ENCODE data around the gene RPS6KA3. TPM values are rescaled to one million over a fixed set of nuclear protein-coding genes. Genes with fewer than 3 reads are reported as not detected.

Gene RPS6KA3
- 34.8 TPM for total RNA-seq
- long read RNA-seq, full-length matches to known transcripts = 19 of 29 reads
- long read RNA-seq, partial matches to known transcripts = 0 of 29 reads
- long read RNA-seq, other reads (novel, unspliced or antisense) = 10 of 29 reads

DNA sequence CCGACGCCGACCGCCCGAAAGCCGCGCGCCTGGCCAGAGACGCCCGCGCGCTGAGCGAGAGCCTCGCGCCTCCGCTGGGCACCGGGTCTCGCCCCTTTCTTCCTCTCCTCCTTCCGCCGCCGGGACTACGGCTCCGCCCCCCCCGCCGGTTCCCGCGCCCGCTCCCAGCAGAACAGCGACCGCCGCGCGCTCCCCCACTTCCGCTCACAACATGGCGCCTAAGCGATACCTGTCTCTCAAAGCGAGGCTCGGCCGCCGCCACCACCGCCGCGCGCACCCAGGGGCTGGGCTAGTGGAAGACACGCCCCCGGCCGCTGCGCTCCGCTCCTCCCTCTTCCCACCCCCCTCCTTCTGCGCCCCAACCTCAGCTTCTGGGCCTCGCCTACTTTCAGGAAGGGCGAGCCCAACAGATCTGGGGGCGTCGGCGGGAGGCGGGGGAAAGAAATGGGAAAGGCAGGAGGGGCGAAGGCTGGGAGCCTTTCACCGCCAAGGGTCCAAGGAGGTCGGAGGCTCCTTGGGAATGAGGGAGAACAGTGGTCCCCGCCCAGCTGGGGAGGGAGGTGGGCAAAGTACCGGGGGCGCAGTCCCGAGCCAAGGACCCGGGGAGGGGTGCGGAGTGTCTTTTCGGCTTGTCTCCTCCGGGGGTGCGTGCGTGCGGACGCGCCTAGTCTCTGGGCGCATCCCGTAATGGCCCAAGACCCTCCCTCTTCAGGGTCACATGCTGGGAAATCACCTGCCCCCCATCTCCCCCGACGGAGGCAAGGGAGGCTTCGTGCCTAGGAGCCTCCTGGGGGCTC lies at the start of gene RPS6KA3:
Gene RPS6KA3 (minus strand): TSS at position 100 of the 797 bp plus-strand sequence. CDS start 277 bp downstream, outside the sequence.
- ATAC-seq = peak; percentile 96
- intact Hi-C loops (cut with DNase I) = loop anchor here (5.0 kb wide), 2 partner anchors 50 to 125 kb away; partner anchors contain the start of gene EIF1AX
- DNase-seq (ENCODE audit: missing footprints) = peak; percentile 97

DNA sequence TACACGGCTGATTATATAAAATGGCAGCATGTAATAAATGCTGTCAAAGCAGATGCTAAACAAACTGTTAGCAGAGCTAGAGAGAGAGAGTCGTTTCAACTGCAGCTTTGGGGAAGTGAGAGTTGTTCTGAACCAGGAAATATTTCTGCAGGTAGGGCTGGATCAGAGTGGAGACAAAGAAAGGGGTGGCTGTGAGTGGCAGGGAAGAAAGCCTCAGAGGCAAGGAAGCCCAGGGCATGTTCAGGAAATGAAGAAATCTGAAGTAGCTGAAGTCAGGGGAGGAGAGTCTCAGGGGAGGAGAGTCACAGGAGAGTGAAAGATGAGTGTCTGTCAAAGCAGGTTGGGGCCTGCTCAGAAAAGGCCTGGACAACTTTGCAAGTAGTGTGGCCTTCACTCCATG lies 48.4 kb upstream of the RPS6KA3 start:
- ATAC-seq = no peak
- no peak for DNase-seq (ENCODE audit: missing footprints)
- intact Hi-C loops (cut with DNase I) = no loop called here

DNA sequence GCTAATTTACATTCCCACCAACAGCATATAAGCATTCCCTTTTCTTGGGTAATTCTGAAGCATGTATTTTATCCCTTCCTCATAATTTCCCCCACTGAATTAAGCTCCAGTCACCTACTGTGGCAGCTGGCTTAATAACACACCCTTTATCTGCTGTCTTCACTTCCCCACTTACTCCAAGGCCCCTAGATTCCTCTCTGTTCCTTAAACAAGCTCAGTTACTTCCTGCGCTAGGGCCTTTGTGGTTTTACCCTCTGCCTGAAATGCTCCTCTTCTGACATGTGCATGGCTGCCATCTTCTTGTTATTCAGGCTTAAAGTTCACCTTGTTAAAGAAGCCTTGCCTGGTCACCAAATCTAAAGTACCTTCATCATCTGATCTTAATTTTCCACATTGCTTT lies 47.2 kb upstream of the RPS6KA3 start:
- intact Hi-C loops (cut with DNase I) = no loop called here
- DNase-seq (ENCODE audit: missing footprints) (no peak), ATAC-seq (no peak)

DNA sequence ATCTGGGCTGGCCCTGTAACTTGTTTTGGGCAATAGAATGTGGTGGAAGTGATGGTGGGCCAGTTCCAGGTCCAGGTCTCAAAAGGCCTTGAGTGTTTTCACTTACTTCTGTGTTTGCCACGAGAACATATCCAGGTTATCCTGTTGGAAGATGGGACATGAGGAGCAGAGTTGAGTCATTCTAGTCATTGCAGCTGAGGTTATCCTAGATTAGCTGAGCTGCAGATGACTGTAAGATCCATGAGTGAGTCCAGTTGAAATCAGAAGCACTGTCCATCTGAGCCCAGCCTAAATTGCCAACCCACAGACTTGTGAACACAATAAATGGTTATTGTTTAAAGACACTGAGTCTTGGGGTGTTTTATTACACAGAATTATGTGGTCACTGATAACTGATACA lies 45.3 kb upstream of the RPS6KA3 start:
- intact Hi-C loops (cut with DNase I) = no loop called here
- ATAC-seq = no peak
- DNase-seq (ENCODE audit: missing footprints) = no peak

DNA sequence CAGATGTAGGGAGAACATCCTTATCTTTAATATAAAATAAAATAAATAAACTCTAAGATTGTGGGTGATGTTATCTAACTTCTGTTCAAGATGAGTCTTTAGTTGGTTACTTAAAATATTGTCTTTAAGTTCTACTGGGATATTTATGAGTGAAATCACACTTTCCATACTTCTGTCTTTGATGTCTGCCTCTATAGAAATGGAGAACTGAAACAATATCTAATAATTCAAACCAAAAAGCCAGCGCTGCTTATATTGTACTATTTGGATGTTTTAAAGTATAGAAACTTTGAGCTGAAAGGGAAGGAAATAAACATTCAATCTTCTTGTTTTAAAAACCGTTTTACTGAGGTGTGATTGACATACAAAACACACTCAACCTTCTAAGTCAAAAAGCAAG lies 44.8 kb upstream of the RPS6KA3 start:
- no peak for DNase-seq (ENCODE audit: missing footprints)
- intact Hi-C loops (cut with DNase I) = no loop called here
- no peak for ATAC-seq

DNA sequence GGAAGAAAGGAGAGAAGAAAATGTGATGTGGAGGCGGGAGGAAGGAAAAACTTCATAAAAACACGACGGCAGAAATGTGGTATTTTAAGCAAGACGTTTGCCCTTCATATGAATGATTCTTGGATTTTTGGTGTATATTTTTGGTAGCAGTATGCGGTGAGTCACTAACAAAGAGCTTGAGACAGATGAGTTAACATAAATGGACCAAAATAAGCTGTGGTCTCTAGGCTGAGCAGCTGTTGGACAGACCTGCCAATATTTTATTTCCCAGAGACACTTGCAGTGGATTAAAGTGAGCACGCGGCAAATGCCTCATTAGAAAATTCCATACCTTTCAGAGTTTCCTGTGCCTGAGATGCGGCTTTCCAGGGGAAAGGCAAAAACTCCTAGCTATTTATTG lies 43.1 kb upstream of the RPS6KA3 start:
- intact Hi-C loops (cut with DNase I) = no loop called here
- DNase-seq (ENCODE audit: missing footprints) = no peak
- ATAC-seq = no peak

DNA sequence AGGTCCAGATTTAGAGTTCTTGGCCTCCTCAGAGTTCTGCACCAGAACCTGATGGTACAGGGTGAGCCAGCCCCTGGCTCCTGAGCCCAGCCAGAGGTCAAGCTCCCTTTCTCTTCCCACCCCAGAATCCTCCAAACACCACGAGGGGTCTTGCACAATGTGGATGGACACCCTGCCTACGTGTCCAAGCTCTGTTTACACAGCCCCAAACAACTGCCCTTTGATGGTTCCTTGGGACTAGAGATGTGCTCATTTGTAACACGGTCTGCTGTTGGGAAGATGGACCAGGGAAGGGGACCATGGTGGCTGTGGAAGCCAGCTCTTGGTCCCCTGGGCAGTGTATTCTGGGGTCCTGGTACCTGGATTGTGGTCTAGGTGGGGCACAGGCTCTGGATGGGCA lies 40.0 kb upstream of the RPS6KA3 start:
- intact Hi-C loops (cut with DNase I) = no loop called here

DNA sequence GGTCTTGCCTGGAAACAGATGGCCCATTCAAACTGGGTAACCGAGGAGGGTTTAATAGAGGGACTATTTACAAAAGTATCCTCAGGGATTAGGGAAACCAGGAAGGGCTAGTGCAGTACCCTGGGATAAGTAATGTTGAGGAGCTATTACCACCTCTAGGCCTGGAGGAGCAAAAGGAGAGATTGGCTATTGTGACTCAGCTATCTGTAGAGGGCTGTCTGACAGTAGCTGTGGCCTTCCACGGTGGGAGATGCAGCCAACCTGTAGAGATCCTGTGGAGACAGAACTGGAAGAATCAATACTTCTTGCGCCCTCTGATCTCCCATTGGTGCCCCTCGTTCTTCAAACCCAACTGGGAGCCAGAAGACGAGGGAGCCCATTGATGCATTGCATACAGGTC lies 34.1 kb upstream of the RPS6KA3 start:
- DNase-seq (ENCODE audit: missing footprints) (no peak), ATAC-seq (no peak)
- intact Hi-C loops (cut with DNase I) = no loop called here

More for the DNA sequence above, 40.0 kb upstream of the RPS6KA3 start:
- ATAC-seq = no peak
- DNase-seq (ENCODE audit: missing footprints) = no peak

DNA sequence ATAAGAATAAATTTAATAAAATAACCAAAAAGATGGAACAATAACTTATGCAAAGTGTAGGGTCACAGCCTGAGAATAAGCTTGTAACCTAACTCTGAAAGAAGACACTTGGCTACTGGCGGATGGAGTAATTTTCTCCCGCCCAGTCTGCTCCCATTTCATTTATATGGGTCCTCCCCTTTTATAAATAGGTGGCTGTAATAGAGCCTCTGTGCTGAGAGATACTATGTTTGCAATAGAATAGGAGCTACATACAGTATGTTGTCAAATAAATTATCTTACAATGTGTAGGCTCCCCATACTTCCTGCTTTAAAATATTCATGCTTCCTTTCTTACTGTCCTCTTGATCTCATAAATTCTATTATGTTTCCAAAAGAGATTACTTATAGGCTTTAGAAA lies 28.2 kb upstream of the RPS6KA3 start:
- ATAC-seq (no peak), DNase-seq (ENCODE audit: missing footprints) (no peak)
- intact Hi-C loops (cut with DNase I) = no loop called here

DNA sequence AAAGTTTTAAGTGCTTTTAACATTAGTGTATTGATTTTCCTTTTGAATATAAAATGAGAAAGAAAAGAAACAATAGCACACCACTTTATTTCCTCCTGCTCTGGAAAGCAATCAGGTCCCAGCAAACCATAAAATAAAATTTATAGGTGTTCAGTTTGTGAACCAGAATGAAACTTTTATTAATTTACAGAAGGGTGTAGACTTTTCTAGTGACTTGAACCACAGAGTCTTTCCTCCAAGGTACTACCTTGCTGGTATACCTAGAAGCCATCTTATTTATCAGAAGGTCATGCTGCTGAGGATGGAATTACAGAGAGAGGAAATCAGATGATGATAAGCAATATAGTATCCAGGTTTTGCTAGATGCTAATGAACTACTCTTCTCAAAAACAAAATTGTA lies 27.6 kb upstream of the RPS6KA3 start:
- intact Hi-C loops (cut with DNase I) = no loop called here
- ATAC-seq (no peak), DNase-seq (ENCODE audit: missing footprints) (no peak)

DNA sequence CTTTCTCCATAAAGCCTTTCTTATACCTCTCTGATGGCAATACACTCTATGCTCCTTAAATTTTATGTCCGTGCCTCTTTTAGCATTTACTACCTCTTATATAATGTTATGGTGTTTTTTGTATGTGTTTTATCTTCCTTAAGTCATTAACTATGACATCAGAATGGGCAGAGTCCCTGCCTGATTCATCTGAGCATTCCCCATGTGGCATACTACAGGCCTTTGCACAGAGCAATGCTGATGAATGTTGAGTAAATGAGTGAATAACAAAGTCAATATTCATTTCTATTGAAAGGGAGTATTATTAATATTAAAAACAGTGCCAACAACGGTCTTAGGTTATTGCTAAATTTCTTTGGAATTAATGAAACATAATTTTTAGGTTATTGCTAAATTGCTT lies 18.8 kb upstream of the RPS6KA3 start:
- intact Hi-C loops (cut with DNase I) = no loop called here
- no peak for ATAC-seq
- no peak for DNase-seq (ENCODE audit: missing footprints)

DNA sequence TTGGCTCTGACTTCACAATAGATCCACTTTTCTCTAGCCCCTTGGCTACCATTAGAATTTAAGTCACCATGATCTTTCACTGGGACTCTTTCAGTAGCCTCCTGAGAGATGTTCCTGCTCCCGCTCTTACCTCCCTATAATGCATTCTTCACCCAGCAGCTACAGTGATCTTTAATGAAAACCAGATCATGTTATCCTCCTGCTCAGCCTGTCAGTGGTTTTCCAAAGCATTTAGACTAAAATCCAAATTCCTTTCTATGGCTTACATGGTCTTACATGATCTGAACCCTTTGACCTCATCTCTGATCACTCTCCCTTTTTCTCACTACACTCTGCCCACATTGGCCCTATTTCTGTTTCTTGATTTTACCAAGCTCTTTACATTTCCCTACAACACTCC lies 18.3 kb upstream of the RPS6KA3 start:
- ATAC-seq (no peak), DNase-seq (ENCODE audit: missing footprints) (no peak)
- intact Hi-C loops (cut with DNase I) = no loop called here

DNA sequence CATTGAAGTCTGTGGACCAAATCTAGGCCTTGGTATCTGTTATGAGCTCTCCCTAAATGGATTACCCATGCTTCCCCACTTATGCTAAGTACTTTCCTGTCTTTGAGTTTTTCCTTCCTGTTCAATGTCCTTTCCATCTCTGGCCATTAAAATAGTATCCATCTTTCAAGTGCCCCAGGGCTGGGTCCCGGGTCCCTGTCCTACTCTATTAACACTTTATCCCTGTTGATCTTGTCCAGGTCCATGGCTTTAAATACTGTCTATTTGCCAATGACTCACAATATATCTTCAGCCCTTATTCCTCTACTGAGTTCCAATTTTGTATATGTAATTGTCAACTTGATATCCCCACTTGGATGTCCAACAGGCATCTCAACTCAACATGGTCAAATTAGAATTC lies 17.7 kb upstream of the RPS6KA3 start:
- no peak for DNase-seq (ENCODE audit: missing footprints)
- no peak for ATAC-seq
- intact Hi-C loops (cut with DNase I) = no loop called here

DNA sequence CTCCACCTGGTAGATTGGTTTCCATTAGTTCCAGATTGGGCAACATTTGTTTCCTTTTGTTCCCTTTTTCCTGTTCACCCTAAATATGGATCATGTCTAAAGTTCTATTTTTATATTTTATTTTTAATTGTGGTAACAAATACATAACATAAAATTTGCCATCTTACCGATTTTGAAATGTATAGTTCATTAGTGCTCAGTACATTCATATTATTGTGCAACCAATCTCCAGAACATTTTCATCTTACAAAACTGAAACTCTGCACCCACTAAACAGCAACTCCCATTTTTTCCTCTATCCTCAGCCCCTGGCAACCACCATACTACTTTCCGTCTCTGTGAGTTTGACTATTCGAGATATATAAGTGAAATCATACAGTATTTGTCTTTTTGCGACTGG lies 14.2 kb upstream of the RPS6KA3 start:
- intact Hi-C loops (cut with DNase I) = no loop called here
- no peak for ATAC-seq
- no peak for DNase-seq (ENCODE audit: missing footprints)

DNA sequence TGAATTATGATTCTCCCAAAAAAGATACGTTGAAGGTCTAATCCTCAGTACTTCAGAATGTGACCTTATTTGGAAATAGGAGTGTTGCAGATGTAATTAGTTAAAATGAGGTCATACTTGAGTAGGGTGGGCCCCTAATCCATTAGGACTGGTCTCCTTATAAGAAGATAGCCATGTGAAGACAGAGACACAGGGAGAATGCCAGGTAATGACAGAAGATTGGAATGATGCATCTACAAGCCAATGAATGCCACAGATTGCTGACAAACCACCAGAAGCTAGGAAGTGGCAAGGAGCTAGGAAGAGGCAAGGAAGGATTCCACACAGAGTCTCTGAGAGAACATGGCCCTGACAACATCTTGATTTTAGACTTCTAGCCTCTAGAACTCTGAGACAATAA lies 7.4 kb upstream of the RPS6KA3 start:
- intact Hi-C loops (cut with DNase I) = no loop called here
- no peak for ATAC-seq
- DNase-seq (ENCODE audit: missing footprints) = no peak

DNA sequence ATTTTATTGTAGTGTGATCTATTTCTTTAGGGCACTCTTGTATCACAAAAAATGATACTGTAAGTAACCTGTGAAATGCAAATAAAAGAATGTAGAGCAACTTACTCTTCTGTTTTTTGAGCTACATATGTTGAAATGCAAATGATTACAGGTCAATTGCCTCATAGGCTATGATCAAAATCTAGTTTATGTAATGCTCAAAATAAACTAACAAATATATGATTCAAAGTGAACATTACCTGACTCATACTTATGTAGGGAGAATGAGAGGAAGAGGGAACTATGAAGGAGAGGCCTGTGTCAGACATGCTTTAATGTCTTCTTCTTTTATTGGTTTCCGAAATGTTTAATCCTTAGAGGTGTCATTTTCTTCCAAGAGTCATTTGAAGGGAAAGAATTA lies 5.0 kb upstream of the RPS6KA3 start:
- no peak for DNase-seq (ENCODE audit: missing footprints)
- ATAC-seq = no peak
- intact Hi-C loops (cut with DNase I) = no loop called here

DNA sequence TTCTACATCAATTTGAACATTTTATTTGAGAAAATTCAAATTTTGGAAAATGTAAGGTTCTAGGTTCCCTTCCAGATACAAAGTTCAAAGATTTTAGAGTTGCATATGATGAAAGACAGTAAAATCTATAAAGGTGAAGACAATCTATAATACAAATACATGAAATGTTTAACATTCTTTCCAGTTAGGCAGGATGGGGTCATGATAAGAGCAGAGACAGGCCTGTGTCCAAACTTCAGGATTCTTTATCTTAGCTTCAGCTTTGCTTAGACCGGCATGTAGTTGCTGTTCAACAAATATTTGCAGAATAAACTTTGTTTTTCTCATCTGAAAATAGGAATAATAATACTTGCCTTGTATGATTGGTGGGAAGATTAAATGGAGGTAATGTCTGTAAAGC lies 4.5 kb upstream of the RPS6KA3 start:
- ATAC-seq (no peak), DNase-seq (ENCODE audit: missing footprints) (no peak)
- intact Hi-C loops (cut with DNase I) = no loop called here

DNA sequence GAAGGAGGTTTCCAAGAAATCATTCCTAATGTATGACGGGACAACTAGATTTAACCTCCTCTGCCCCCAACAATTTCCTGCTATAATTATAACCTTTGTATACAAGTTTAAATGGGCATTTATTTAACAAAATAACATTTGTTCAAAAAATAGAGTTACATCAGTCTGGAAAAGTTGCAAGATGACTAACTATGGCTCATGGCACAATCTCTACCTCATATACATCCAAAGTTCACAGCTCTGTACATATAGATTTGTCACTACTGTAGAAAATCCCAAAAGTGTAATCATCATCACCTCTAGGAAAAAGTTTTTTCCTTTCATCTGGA lies 3.8 kb upstream of the RPS6KA3 start:
- intact Hi-C loops (cut with DNase I) = no loop called here
- ATAC-seq (no peak), DNase-seq (ENCODE audit: missing footprints) (no peak)

DNA sequence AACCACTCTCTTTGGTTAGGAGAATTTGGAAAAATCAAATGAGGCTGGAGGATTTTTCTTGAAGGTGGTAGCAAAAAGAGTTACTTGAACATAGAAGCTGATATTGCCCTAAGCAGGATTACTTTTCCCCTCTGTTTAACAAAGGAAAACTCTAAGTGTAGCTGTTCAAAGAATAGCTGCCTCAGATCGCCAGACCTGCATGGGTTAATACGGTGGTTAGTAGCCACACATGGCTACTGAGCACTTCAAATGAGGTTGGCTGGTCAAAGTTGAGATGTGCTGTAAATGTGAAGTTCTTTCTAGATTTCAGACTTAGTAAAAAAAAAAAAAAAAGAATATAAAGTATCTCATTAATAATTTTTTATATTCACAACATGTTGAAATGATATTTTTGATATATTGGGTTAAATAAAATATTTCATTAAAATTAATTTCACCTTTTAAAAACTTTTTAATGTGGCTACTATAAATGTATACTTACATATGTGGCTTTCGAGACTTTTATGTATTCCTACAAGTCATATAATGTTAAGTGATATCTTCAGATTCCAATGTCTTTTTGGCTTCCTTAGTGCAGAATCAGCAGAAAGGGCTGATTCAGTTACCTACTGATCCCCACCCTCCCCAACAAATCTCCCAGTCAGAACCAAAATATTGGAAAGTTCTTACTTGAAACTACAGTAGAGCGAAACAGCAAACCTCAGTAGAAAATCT lies 3.3 kb upstream of the RPS6KA3 start:
- intact Hi-C loops (cut with DNase I) = loop anchor here (5.0 kb wide), 2 partner anchors 53 to 128 kb away; partner anchors contain the start of gene EIF1AX
- ATAC-seq = no peak
- no peak for DNase-seq (ENCODE audit: missing footprints)
